Measurements from ENCODE around the gene SMOC1. TPM values are rescaled to one million over a fixed set of nuclear protein-coding genes. Genes with fewer than 3 reads are reported as not detected.

The SMOC1 gene
- total and polyA plus RNA-seq, 2 of the 8 experiments (the other 6 are each of a cell fraction or from before 2014, with no cell fraction given), result 1.6 to 2.4 TPM

DNA sequence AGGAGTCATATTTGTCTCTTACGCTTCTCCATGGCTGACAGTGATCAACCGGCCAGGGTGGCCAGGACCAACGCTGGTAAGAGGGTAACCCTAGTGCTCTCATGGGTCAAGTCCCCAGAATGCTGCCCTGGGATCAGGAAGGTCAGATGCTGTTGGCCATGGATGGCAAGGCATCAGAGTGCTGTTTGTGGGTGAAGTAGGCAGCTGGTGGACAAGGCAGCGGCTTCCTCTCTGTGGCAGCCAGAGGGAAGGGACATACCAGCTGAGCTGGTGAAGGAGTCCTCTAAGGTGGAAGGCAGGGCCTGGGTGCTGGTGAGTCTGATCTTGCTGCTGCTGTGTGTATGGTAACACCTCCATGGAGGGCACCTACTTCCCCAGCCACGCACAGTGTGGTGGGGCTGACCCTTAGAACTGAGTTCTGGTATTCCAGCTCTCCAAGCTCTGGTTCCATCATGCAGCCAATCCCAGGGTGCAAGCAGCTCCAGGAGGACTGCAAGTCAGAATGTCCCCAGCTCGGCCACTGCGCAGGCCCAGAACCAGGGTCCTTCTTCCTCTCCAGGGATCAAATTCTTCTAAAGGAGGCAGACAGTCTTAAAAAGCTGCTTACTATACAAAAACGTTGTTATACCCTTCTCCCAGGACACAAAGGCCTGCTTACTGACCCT lies 13.4 kb upstream of the SMOC1 start (continued):
- no peak for TF ChIP-seq RBBP5 (IDR thresholded peaks at IDR 0.05; ENCODE audit: borderline replicate concordance, low read depth, low read length)
- no peak for TF ChIP-seq TCF12 (IDR thresholded peaks at IDR 0.05; ENCODE audit: low read depth, low read length)
- TF ChIP-seq, protein P1, sequence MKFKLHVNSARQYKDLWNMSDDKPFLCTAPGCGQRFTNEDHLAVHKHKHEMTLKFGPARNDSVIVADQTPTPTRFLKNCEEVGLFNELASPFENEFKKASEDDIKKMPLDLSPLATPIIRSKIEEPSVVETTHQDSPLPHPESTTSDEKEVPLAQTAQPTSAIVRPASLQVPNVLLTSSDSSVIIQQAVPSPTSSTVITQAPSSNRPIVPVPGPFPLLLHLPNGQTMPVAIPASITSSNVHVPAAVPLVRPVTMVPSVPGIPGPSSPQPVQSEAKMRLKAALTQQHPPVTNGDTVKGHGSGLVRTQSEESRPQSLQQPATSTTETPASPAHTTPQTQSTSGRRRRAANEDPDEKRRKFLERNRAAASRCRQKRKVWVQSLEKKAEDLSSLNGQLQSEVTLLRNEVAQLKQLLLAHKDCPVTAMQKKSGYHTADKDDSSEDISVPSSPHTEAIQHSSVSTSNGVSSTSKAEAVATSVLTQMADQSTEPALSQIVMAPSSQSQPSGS (IDR thresholded peaks at IDR 0.05; ENCODE audit: low read length), result no peak
- no peak for TF ChIP-seq SRF (IDR thresholded peaks at IDR 0.05; ENCODE audit: low read depth, low read length)
- no peak for TF ChIP-seq CHD2 (IDR thresholded peaks at IDR 0.05; ENCODE audit: low read length)
- no peak for TF ChIP-seq CBX5 (IDR thresholded peaks at IDR 0.05; ENCODE audit: low read depth, low read length)
- TF ChIP-seq SUZ12 (IDR thresholded peaks at IDR 0.05; ENCODE audit: low read length), result no peak
- no peak for TF ChIP-seq ZNF274 (IDR thresholded peaks at IDR 0.05; ENCODE audit: borderline replicate concordance, extremely low read depth, low read length)

Data from H1 (cell line).